Subcutaneous abdominal adipose tissue (tissue), 5 donors: ENCODE measurements around the gene PTPRG.
A peak's percentile ranks its signal among the peaks of the same experiment; 100 is the strongest.
"Not testable (repeated sequence)": the region's sequence is repeated elsewhere in the genome, so short reads cannot be mapped to it uniquely, and the experiment has no call there.

Experiments
- H3K27ac ChIP-seq: one replicate; pipeline ENCODE4 v1.7.0; 2013; ENCODE audit warnings: low read depth, mild to moderate bottlenecking, inconsistent platforms, low read length, moderate library complexity
- H3K27me3 ChIP-seq, 5 donors: one replicate each; pipeline ENCODE4 v1.7.0; 2013; ENCODE audit warnings: low read length in 5 of 5, inconsistent platforms in 1 of 5; ENCODE audit not compliant: control insufficient read depth in 5 of 5, insufficient read depth in 4 of 5
- H3K36me3 ChIP-seq, 5 donors: one replicate each; pipeline ENCODE4 v1.7.0; 2013; ENCODE audit warnings: low read length in 5 of 5; ENCODE audit not compliant: control insufficient read depth in 5 of 5, insufficient read depth in 5 of 5
- H3K4me1 ChIP-seq, 5 donors: one replicate each; pipeline ENCODE4 v1.7.0; 2013; ENCODE audit warnings: low read length in 5 of 5, mild to moderate bottlenecking in 3 of 5, moderate library complexity in 1 of 5; ENCODE audit not compliant: control insufficient read depth in 5 of 5, insufficient read depth in 5 of 5
- H3K4me3 ChIP-seq, 5 donors: one replicate each; pipeline ENCODE4 v1.7.0; 2013; ENCODE audit warnings: low read length in 5 of 5, low read depth in 1 of 5
- H3K9ac ChIP-seq, 5 donors: one replicate each; pipeline ENCODE4 v1.7.0; 2013; ENCODE audit warnings: low read length in 5 of 5, mild to moderate bottlenecking in 4 of 5, moderate library complexity in 3 of 5
- H3K9me3 ChIP-seq, 5 donors: one replicate each; pipeline ENCODE4 v1.7.0; 2013; ENCODE audit warnings: low read length in 5 of 5; ENCODE audit not compliant: control insufficient read depth in 5 of 5
- donor health status: healthy.
- donor health status: healthy.
- donor health status: healthy.
- donor health status: healthy.
- donor health status: healthy.

PTPRG gene

GRCh38 chr3:61814674-61815073, 253.3 kb downstream of the PTPRG start:
- Histone ChIP-seq H3K27me3 (no peaks in the 10 kb centered on the region), H3K4me3 (no peak overlapping the region), H3K27ac (no peak overlapping the region), H3K36me3 (no peaks in the 10 kb centered on the region), H3K4me1 (peaks cover 7 to 22% (median 21%) of the 10 kb centered on the region in 5 donors), H3K9me3 (no peaks in the 10 kb centered on the region), H3K9ac (no peak overlapping the region)

- not testable (repeated sequence) for H3K9me3 ChIP-seq, H3K4me3 ChIP-seq, H3K27ac ChIP-seq, H3K9ac ChIP-seq, H3K4me1 ChIP-seq, H3K36me3 ChIP-seq, H3K27me3 ChIP-seq
Observed at GRCh38 chr3:61816304-61816703, 254.9 kb downstream of the PTPRG start.

DNA sequence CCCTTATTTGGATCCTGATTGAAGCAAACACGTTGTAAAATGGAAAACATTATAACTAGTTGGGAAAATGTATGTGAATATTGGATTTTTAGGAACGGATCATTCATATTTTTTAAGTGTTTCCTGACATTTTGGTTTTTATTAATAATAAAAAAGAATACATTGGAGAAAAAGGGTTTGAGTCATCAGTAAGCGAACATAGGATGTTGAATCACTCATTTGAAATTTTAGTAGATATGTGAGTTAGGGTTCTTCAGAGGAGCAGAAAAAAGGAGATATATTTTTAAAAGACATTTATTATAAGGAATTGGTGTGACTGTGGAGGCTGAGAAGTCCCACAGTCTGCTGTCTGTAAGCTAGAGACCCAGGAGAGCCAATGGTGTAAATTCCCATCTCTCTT, 258.5 kb downstream of the PTPRG start:
- H3K27ac ChIP-seq = no peak overlapping the region

GRCh38 chr3:61820306-61820992, 259.1 kb downstream of the PTPRG start:
- Histone ChIP-seq H3K27me3 (no peaks in the 10 kb centered on the region), H3K4me1 (peaks cover 0 to 15% (median 14%) of the 10 kb centered on the region in 5 donors), H3K36me3 (no peaks in the 10 kb centered on the region), H3K4me3 (no peak overlapping the region), H3K27ac (no peak overlapping the region), H3K9ac (no peak overlapping the region), H3K9me3 (no peaks in the 10 kb centered on the region)

More for the DNA sequence above, 258.5 kb downstream of the PTPRG start:
- Histone ChIP-seq H3K27me3 (no peaks in the 10 kb centered on the region), H3K4me3 (no peak overlapping the region), H3K36me3 (no peaks in the 10 kb centered on the region), H3K9ac (no peak overlapping the region), H3K4me1 (peaks cover 0 to 15% (median 14%) of the 10 kb centered on the region in 5 donors), H3K9me3 (no peaks in the 10 kb centered on the region)

- Histone ChIP-seq H3K27ac (peak overlapping the region; percentile 59), H3K4me1 (peaks cover 0 to 24% (median 19%) of the 10 kb centered on the region in 5 donors), H3K9me3 (no peaks in the 10 kb centered on the region), H3K36me3 (no peaks in the 10 kb centered on the region), H3K27me3 (no peaks in the 10 kb centered on the region), H3K9ac (no peak overlapping the region), H3K4me3 (no peak overlapping the region)
Observed at GRCh38 chr3:61821823-61822251, 260.5 kb downstream of the PTPRG start.

- Histone ChIP-seq H3K36me3 (no peaks in the 10 kb centered on the region), H3K9ac (no peak overlapping the region), H3K27me3 (no peaks in the 10 kb centered on the region), H3K4me1 (peaks cover 0 to 27% (median 21%) of the 10 kb centered on the region in 5 donors), H3K27ac (peak overlapping the region; percentile 59), H3K9me3 (no peaks in the 10 kb centered on the region), H3K4me3 (no peak overlapping the region)
Observed at GRCh38 chr3:61822588-61822987, 261.2 kb downstream of the PTPRG start.

GRCh38 chr3:61824553-61825135, 263.3 kb downstream of the PTPRG start:
- Histone ChIP-seq H3K36me3 (no peaks in the 10 kb centered on the region), H3K4me3 (no peak overlapping the region), H3K9ac (no peak overlapping the region), H3K27ac (no peak overlapping the region), H3K9me3 (no peaks in the 10 kb centered on the region), H3K4me1 (peaks cover 3 to 43% (median 38%) of the 10 kb centered on the region in 5 donors), H3K27me3 (no peaks in the 10 kb centered on the region)

GRCh38 chr3:61826161-61826560, 264.8 kb downstream of the PTPRG start:
- Histone ChIP-seq H3K27ac (no peak overlapping the region), H3K9me3 (no peaks in the 10 kb centered on the region), H3K9ac (no peak overlapping the region), H3K36me3 (no peaks in the 10 kb centered on the region), H3K27me3 (no peaks in the 10 kb centered on the region), H3K4me1 (peaks cover 6 to 48% (median 42%) of the 10 kb centered on the region in 5 donors), H3K4me3 (no peak overlapping the region)

GRCh38 chr3:61828184-61828874, 267.0 kb downstream of the PTPRG start:
- H3K4me1 ChIP-seq = peaks cover 6 to 35% (median 28%) of the 10 kb centered on the region in 5 donors
- H3K36me3 ChIP-seq = no peaks in the 10 kb centered on the region
- H3K9ac ChIP-seq = no peak overlapping the region
- H3K4me3 ChIP-seq = no peak overlapping the region
- no peaks in the 10 kb centered on the region for H3K9me3 ChIP-seq
- peak overlapping the region; percentile 55 for H3K27ac ChIP-seq
- H3K27me3 ChIP-seq = no peaks in the 10 kb centered on the region
